ENCODE measurements around the gene BBIP1. TPM values are rescaled to one million over a fixed set of nuclear protein-coding genes. Genes with fewer than 3 reads are reported as not detected.

The BBIP1 gene
- total and polyA plus RNA-seq, 4 donors, result 30.4 to 38.6 (median 35.7) TPM

GRCh38 chr10:110859206-110859972 is 59.6 kb downstream of the BBIP1 start:
- 73 to 76% methylated on average over 6 of the region's 6 CpGs for WGBS, 2 donors
- no peaks in the 10 kb centered on the region for H3K27me3 ChIP-seq (ENCODE audit: control insufficient read depth in 1 of 2, insufficient read depth in 2 of 2, low read length in 1 of 2)
- ATAC-seq (ENCODE audit: low FRiP score), result peak; percentile 31
- H3K27ac ChIP-seq (ENCODE audit: low read depth in 1 of 2, low read length in 2 of 2), result no peak overlapping the region
- H3K36me3 ChIP-seq (ENCODE audit: control insufficient read depth in 1 of 2, insufficient read depth in 2 of 2, low read length in 1 of 2), result no peaks in the 10 kb centered on the region
- intact Hi-C loops (cut with DNase I), result no loop called here
- H3K4me1 ChIP-seq (ENCODE audit: control insufficient read depth in 1 of 2, insufficient read depth in 2 of 2, low read length in 2 of 2), result peaks cover 0 to 3% of the 10 kb centered on the region in 2 donors
- no peak overlapping the region for H3K4me3 ChIP-seq (ENCODE audit: low read length in 2 of 2)
- no peaks in the 10 kb centered on the region for H3K9me3 ChIP-seq (ENCODE audit: control insufficient read depth, low read length)
- DNase-seq, result no peak

GRCh38 chr10:110858297-110858934 is 60.6 kb downstream of the BBIP1 start:
- ATAC-seq (ENCODE audit: low FRiP score), result no peak
- peaks cover 0 to 3% of the 10 kb centered on the region in 2 donors for H3K4me1 ChIP-seq (ENCODE audit: control insufficient read depth in 1 of 2, insufficient read depth in 2 of 2, low read length in 2 of 2)
- intact Hi-C loops (cut with DNase I), result no loop called here
- WGBS, 2 donors, result 59 to 62% methylated on average over 1 of the region's 1 CpG
- no peaks in the 10 kb centered on the region for H3K27me3 ChIP-seq (ENCODE audit: control insufficient read depth in 1 of 2, insufficient read depth in 2 of 2, low read length in 1 of 2)
- no peaks in the 10 kb centered on the region for H3K36me3 ChIP-seq (ENCODE audit: control insufficient read depth in 1 of 2, insufficient read depth in 2 of 2, low read length in 1 of 2)
- H3K4me3 ChIP-seq (ENCODE audit: low read length in 2 of 2), result no peak overlapping the region
- no peak for DNase-seq
- no peaks in the 10 kb centered on the region for H3K9me3 ChIP-seq (ENCODE audit: control insufficient read depth, low read length)
- H3K27ac ChIP-seq (ENCODE audit: low read depth in 1 of 2, low read length in 2 of 2), result no peak overlapping the region

- ATAC-seq (ENCODE audit: low FRiP score) (no peak), DNase-seq (no peak)
- Histone ChIP-seq H3K27me3 (ENCODE audit: control insufficient read depth in 1 of 2, insufficient read depth in 2 of 2, low read length in 1 of 2) (no peaks in the 10 kb centered on the region), H3K9me3 (ENCODE audit: control insufficient read depth, low read length) (no peaks in the 10 kb centered on the region), H3K4me3 (ENCODE audit: low read length in 2 of 2) (no peak overlapping the region), H3K27ac (ENCODE audit: low read depth in 1 of 2, low read length in 2 of 2) (no peak overlapping the region), H3K36me3 (ENCODE audit: control insufficient read depth in 1 of 2, insufficient read depth in 2 of 2, low read length in 1 of 2) (no peaks in the 10 kb centered on the region), H3K4me1 (ENCODE audit: control insufficient read depth in 1 of 2, insufficient read depth in 2 of 2, low read length in 2 of 2) (peaks cover 0 to 3% of the 10 kb centered on the region in 2 donors)
- intact Hi-C loops (cut with DNase I), result no loop called here
- 28 to 31% methylated on average over 12 of the region's 12 CpGs for WGBS, 2 donors
Measured at GRCh38 chr10:110857265-110858171, 61.5 kb downstream of the BBIP1 start.

GRCh38 chr10:110853921-110854605 is 64.9 kb downstream of the BBIP1 start:
- H3K9me3 ChIP-seq (ENCODE audit: control insufficient read depth, low read length), result no peaks in the 10 kb centered on the region
- intact Hi-C loops (cut with DNase I), result no loop called here
- H3K27ac ChIP-seq (ENCODE audit: low read depth in 1 of 2, low read length in 2 of 2), result no peak overlapping the region
- no peak overlapping the region for H3K4me3 ChIP-seq (ENCODE audit: low read length in 2 of 2)
- no peaks in the 10 kb centered on the region for H3K36me3 ChIP-seq (ENCODE audit: control insufficient read depth in 1 of 2, insufficient read depth in 2 of 2, low read length in 1 of 2)
- DNase-seq (no peak), ATAC-seq (ENCODE audit: low FRiP score) (no peak)
- H3K27me3 ChIP-seq (ENCODE audit: control insufficient read depth in 1 of 2, insufficient read depth in 2 of 2, low read length in 1 of 2), result no peaks in the 10 kb centered on the region
- H3K4me1 ChIP-seq (ENCODE audit: control insufficient read depth in 1 of 2, insufficient read depth in 2 of 2, low read length in 2 of 2), result no peaks in the 10 kb centered on the region

- Histone ChIP-seq H3K27ac (ENCODE audit: low read depth in 1 of 2, low read length in 2 of 2) (no peak overlapping the region), H3K36me3 (ENCODE audit: control insufficient read depth in 1 of 2, insufficient read depth in 2 of 2, low read length in 1 of 2) (no peaks in the 10 kb centered on the region), H3K4me3 (ENCODE audit: low read length in 2 of 2) (no peak overlapping the region), H3K4me1 (ENCODE audit: control insufficient read depth in 1 of 2, insufficient read depth in 2 of 2, low read length in 2 of 2) (no peaks in the 10 kb centered on the region), H3K9me3 (ENCODE audit: control insufficient read depth, low read length) (no peaks in the 10 kb centered on the region), H3K27me3 (ENCODE audit: control insufficient read depth in 1 of 2, insufficient read depth in 2 of 2, low read length in 1 of 2) (no peaks in the 10 kb centered on the region)
- intact Hi-C loops (cut with DNase I), result no loop called here
- 89 to 93% methylated on average over 4 of the region's 4 CpGs for WGBS, 2 donors
- DNase-seq, result no peak
- ATAC-seq (ENCODE audit: low FRiP score), result no peak
Measured at GRCh38 chr10:110852947-110853346, 66.0 kb downstream of the BBIP1 start.

- H3K4me3 ChIP-seq (ENCODE audit: low read length in 2 of 2), result no peak overlapping the region
- no peaks in the 10 kb centered on the region for H3K36me3 ChIP-seq (ENCODE audit: control insufficient read depth in 1 of 2, insufficient read depth in 2 of 2, low read length in 1 of 2)
- no peak for ATAC-seq (ENCODE audit: low FRiP score)
- no peak for DNase-seq
- H3K9me3 ChIP-seq (ENCODE audit: control insufficient read depth, low read length), result no peaks in the 10 kb centered on the region
- H3K27me3 ChIP-seq (ENCODE audit: control insufficient read depth in 1 of 2, insufficient read depth in 2 of 2, low read length in 1 of 2), result no peaks in the 10 kb centered on the region
- intact Hi-C loops (cut with DNase I), result no loop called here
- H3K4me1 ChIP-seq (ENCODE audit: control insufficient read depth in 1 of 2, insufficient read depth in 2 of 2, low read length in 2 of 2), result no peaks in the 10 kb centered on the region
- H3K27ac ChIP-seq (ENCODE audit: low read depth in 1 of 2, low read length in 2 of 2), result no peak overlapping the region
- 80 to 81% methylated on average over 7 of the region's 7 CpGs for WGBS, 2 donors
Measured at GRCh38 chr10:110852255-110852896, 66.6 kb downstream of the BBIP1 start.

- Histone ChIP-seq H3K27me3 (ENCODE audit: control insufficient read depth in 1 of 2, insufficient read depth in 2 of 2, low read length in 1 of 2) (no peaks in the 10 kb centered on the region), H3K27ac (ENCODE audit: low read depth in 1 of 2, low read length in 2 of 2) (no peak overlapping the region), H3K9me3 (ENCODE audit: control insufficient read depth, low read length) (no peaks in the 10 kb centered on the region), H3K36me3 (ENCODE audit: control insufficient read depth in 1 of 2, insufficient read depth in 2 of 2, low read length in 1 of 2) (no peaks in the 10 kb centered on the region), H3K4me1 (ENCODE audit: control insufficient read depth in 1 of 2, insufficient read depth in 2 of 2, low read length in 2 of 2) (no peaks in the 10 kb centered on the region), H3K4me3 (ENCODE audit: low read length in 2 of 2) (no peak overlapping the region)
- DNase-seq (no peak), ATAC-seq (ENCODE audit: low FRiP score) (no peak)
- intact Hi-C loops (cut with DNase I), result no loop called here
- WGBS, 2 donors, result 79 to 82% methylated on average over 8 of the region's 8 CpGs
Measured at GRCh38 chr10:110851020-110851612, 67.9 kb downstream of the BBIP1 start.

- ATAC-seq (ENCODE audit: low FRiP score), result no peak
- H3K27me3 ChIP-seq (ENCODE audit: control insufficient read depth in 1 of 2, insufficient read depth in 2 of 2, low read length in 1 of 2), result no peaks in the 10 kb centered on the region
- DNase-seq, result no peak
Measured at GRCh38 chr10:110850099-110850498, 68.9 kb downstream of the BBIP1 start.

More at GRCh38 chr10:110850099-110850498, 68.9 kb downstream of the BBIP1 start:
- Histone ChIP-seq H3K27ac (ENCODE audit: low read depth in 1 of 2, low read length in 2 of 2) (no peak overlapping the region), H3K36me3 (ENCODE audit: control insufficient read depth in 1 of 2, insufficient read depth in 2 of 2, low read length in 1 of 2) (no peaks in the 10 kb centered on the region), H3K4me3 (ENCODE audit: low read length in 2 of 2) (no peak overlapping the region), H3K4me1 (ENCODE audit: control insufficient read depth in 1 of 2, insufficient read depth in 2 of 2, low read length in 2 of 2) (no peaks in the 10 kb centered on the region), H3K9me3 (ENCODE audit: control insufficient read depth, low read length) (no peaks in the 10 kb centered on the region)
- intact Hi-C loops (cut with DNase I), result no loop called here
- 96 to 98% methylated on average over 3 of the region's 3 CpGs for WGBS, 2 donors
